HG03060 (cell line): ENCODE results near the gene CLTRN.
"Not testable (repeated sequence)": the region's sequence is repeated elsewhere in the genome, so short reads cannot be mapped to it uniquely, and the experiment has no call there.

ENCODE experiments used
- ATAC-seq: cut with Tn5 transposase; IDR thresholded peaks from one replicate; pipeline ENCODE4 v1.9.1; 2021; ENCODE audit warnings: low read depth, moderate number of reproducible peaks; ENCODE audit not compliant: unreplicated experiment

Gene CLTRN

DNA sequence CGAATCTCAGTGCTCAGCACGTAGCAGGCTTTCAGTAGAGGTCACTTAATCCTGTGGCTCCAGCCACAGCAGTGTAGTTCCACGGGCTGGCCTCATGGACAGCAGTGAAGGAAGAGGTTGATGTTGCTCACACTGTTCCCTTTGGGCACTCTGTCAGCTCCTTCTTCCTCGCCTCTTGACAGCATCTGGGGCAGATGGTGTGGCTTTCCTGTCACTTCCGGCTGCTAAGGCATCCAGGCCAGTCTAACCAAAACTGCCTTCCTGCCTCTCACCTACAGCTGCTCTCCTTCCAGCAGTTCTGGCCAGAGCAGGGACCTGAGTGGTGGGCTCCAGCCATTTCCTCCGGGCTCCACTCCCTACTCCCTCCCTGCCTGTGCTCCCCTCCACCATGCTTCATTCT is 9.8 kb downstream of the CLTRN start:
- ATAC-seq = not testable (repeated sequence)

DNA sequence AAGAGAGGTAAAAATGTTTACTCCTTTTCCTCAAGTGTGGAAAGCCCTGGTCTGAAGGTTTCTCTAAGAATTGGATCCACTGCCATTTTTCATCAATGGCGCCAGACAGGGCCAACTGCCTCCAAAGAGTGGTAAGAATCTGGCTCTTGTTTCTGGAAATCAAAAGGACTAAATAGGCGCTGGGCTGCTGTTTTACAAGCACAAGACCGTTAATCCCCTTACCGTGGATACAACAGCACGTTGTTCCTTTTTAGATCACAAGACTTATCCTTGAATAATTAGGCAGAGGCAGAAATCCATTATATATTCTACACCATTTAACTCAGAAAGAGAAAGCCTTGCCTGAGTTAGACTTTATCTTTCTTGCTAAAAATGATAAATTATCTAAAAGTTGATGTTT is 10.6 kb downstream of the CLTRN start:
- ATAC-seq = no peak

DNA sequence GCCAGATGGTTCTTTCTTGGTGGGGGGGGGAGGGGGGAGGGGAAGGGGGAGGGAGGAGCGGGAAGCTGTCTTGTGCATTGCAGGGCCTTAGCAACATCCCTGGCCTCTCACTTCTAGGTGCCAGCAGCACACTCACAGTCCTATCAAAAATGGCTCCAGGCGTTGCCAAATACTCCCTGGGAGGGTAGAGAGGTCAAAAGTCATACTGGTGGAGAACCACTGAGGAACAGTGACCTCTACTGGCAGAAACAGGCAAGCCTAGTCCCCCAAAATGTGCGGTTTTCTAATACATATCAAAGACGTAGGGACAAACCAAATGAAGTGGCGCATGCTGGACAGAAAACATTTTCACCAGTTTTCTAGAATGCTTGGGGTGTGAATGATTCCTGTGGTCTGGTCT is 17.1 kb downstream of the CLTRN start:
- not testable (repeated sequence) for ATAC-seq

DNA sequence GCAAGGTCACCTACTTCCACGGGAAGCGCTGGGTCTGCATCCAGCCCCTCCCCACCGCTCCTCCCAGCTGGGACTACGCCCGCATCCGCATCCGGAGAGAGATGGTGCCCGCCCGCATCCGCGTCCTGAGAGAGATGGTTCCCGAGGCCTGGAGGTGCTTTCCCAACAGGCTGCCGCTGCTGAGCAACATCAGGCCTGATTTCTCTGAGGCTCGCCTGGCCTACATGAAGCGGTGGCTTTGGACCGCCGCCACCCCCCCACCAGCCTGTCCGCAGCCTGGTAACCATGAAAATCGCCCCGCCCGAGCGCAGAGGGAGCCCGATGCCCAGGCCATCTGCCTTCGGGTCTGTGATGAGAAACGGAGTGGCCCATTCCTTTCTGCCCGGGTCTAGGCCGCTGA is 18.1 kb downstream of the CLTRN start:
- ATAC-seq = no peak

DNA sequence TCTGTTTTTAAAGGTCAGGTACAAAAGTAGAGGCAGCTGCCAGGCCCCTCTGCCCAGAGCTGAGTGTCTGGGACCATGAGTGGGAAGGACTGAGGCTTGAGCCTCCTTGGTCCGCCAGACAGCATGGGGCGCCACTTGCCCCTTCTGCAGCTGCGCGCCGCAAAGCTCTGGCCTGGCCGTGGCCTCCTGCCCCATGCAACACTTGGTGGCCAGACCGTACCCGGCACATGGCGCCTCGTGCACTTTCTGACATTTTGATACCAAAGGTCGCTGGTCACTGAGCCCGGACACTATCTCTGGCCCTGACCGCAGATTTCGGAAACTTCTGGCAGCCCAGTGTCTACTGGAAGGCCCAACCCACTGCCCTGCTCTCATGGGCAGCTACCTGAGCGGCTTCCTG is 18.6 kb downstream of the CLTRN start:
- no peak for ATAC-seq

DNA sequence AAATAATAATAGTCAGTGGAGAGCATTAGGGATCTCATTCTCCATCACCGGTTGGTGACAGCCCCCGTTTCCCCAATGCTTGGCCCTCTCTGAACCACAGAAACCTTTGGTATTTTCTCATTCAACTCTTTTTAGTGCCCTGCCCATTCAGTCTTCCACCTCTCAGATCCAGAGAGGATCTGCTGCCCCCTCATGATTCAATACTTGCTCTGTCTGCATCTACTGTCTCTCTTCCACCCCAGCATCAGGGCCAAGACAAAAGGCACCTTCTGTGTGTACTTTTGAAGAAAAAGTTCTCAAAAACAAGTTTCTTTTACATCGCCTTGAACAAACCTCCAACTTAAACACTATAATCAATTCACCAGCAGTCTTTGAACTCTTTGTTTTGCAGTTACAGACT is 19.3 kb downstream of the CLTRN start:
- ATAC-seq = no peak

DNA sequence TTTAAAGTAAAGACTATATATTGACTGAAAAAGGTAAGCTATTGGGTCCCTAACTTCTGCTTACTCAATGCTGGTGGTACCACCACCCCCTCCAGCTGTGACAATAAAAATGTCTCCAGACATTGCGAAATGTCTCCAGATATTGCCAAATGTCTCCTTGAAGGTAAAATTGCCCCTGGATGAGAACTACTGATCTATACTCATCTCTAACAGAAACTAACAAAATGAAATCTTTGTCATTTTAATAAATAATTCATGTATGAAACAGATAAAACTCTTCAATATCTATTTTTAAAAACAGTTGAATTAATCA is 20.1 kb downstream of the CLTRN start:
- ATAC-seq = no peak

DNA sequence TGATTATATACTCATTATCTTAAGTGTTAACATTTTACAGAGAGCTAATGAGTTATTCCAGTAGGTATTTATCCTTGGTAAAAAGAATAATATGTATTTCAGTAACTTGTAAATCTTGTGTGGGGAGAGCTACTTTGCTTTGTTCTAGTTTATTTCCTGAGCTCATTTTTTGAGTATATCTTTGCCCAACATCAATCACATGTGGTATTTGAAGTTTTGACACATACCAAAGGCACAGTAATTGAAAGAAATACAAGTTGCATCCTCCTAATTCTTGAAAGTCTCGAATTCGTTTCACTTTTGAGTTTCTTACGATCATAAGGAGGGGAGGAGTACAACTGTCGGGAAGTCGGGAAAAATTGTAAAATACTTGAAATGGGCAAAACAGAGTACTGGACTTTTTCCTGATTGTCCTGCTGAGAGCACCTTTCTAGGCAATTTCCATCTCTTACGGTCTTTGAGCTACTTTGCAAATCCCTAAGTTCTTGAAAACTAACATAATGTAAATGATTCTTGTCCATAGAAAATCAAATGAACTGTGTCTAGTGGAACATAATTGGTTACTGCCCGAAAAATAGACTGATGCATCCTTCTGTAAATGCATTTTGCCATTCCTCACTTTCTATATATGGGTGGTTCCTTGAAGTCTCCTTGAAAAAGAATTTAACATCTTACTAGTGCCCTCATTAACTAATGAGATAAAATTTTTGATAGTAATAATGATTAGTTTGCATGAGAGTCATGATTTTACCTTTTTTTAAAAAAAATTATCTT is 20.6 kb downstream of the CLTRN start:
- no peak for ATAC-seq

DNA sequence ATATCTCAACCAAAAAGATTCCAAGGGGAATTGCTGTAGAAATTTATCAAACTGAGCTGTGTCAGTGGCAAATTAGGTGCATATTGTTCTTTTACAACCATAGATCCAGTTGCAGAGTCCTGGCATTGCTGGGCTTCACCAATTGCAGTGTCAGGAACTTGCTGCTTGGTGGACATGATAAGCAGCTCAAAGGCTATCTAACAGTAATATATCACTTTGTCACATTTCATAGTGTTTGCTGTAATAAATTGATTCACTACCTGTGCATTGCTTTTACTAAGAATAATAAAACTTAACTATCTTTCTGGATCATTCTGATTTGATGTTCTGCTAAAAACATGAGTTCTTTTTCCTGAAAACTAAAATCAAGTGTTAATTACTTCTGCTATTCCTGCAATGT is 33.0 kb downstream of the CLTRN start:
- no peak for ATAC-seq

DNA sequence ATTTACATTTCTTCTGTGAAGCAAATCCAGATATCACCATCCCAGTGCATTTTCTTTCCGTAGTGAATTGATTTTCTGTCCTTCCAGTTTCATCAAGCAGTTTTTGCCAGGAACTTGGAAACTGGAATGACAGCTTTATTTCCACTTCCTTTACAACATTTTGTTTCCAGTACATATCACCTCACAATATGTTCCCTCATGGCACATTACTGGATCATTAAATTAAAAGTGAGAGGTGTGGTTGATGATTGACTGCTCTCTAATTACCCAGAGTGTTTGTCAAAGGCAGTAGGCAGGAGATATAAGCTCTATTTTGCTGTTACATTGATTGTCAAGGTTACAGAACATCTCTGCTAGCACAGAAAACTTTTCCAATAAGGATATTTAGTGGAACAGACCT is 41.6 kb downstream of the CLTRN start:
- ATAC-seq = no peak

DNA sequence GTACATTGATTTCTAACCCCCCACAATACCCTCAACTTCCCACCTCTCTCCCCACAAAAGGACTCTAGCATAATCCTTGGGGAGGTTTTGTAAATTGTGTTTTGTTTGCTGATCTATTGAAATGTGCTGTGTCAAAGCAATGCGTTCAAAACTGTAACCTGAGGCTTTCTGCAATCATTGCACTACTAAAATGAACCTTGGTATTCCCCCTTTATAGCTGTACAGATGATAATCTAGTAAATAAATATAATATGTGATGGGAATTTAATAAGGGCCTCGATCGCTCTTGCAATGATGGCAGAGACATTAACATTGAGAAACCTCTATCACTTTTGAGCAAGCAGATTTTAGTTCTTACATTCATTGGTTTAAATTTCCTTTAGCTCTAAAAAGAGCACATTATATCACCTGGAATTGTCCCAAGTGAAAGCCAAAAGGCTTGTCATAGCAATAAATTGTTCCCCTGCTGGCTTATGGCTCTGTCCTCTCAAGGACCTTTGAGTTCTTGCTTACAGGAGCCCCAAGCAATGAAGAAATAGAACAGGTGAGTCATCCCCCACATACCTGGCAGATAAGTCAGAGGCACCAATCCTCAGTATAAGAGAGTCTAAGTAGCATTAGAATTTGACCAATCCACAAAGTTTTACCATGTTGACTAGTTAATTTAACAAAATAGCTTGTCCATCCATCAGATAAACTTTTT is 45.4 kb downstream of the CLTRN start:
- ATAC-seq = no peak

DNA sequence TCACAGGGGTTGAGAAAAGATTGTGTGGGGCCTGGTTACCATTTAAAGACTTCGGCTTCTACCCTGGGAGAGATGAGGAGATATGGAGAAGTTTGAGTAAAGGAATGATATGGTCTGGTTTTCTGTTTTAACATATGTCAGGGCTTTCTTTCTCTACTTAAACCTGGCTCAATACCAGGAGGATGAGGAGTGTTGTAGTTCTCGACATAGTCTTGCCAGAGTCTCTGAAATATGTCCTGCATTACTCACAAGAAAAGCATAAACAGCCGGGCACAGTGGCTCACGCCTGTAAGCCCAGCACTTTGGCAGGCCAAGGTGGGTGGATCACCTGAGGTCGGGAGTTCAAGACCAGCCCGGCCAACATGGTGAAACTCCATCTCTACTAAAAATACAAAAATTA is 47.5 kb downstream of the CLTRN start:
- ATAC-seq = no peak

DNA sequence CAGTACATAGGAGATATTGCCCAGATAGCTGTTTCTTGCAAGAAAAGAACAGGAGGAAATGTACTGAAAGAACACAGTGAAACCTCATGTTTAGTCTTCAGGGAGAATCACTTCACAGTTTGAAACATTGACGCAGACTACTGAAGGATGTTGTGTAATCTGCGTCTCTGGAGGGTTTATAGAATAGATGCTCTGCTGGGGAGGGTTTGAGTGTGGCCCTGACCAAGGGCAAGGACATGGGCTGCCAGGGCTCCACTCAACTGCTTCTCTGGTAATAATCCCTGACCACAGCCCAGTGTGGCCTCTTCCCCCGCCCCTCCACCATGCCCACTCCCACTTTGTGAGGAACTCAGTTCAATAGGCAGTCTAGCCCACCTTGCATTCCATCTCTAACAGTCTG is 48.1 kb downstream of the CLTRN start:
- ATAC-seq = no peak

DNA sequence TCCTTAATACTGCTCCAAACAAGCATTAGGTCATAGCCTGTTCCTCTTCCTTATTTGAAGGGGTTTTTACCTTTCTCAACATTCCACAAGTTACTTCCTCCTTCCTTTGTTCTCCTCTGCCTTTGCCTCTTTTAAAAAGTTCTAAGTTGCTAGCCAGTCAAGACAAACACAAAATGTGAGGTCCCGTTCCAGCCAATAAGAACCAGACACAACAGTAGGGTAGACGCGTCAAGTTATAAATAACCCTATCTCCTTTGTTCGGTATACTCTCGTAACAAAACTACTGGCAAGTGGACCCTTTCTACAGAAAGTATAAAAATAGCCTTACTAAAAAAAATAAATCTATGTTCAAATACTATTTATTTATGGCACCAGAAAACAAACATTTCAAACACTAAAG is 57.5 kb downstream of the CLTRN start:
- ATAC-seq = no peak

DNA sequence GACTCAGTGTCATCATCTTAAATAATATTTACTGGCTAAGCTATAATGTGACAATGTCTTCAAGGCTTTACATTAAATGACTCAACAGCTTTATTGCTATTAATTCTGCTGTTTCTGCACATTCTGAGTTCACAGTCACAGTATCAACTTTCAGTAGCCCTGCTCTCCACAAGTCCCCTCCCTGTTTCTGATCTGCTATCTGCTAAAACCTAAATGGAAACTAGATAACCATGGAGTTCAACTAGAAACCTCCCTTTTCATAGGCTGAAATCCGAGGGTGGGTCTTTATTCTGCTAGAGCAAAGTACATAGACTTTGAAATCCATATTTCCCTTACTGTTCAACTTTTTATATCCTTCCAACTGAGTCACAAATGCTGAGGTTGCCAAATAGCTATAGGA is 58.5 kb downstream of the CLTRN start:
- ATAC-seq = no peak

DNA sequence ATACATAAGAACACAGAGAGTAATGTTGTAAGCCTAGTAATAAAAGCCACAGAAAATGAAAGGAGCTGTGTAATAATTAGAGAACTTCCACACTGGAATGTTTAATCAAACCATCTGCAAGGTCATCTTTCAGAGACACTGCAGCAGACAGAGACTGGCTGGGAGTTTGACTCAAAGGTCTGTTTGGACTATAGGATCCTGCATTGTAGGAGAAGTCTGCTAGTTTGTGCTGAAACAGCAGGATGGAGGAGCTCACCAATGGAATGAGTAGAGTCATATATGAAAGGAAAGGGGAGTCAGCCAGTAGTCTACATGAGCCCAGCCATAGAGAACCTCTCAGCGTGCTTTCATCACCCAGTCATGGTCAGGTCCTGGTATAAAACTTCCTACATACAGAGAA is 59.4 kb downstream of the CLTRN start:
- no peak for ATAC-seq

DNA sequence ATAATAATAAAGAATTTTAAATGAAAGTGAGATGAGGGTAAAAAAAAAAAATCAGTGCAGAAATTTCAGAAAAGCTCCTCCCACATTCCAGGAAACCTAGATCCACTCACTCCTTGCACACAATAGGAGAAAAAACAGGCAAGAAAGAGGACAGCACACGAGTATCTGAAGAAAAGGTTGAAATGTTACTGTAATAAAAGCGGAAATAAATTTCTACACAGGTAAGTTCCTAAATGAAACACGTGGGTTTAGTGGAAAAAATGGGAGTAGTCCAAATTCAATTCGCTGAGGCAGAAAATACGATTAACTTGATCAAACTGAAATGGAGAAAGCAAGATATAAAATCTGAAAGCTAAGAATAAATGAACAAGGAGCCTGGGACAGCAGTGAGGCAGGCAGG is 61.8 kb downstream of the CLTRN start:
- ATAC-seq = no peak

DNA sequence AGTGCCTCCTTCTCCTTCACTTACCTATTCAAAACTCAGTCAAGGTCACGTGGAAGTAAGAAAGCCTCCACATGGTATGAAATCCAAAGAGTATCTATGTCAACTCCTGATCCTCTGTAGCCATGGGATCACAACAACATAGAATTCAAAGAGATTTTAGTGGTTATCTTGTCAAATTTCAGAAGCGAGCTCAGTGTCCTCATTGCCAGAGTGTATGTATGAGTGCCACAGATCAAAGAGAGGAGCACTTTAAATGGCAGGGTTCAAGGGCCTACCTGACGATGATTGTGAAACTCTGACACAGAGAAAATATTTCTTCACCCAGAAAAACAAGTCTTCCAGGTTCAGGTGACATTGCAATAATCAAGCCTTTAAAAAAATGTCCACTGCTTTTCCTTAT is 62.7 kb downstream of the CLTRN start:
- no peak for ATAC-seq

DNA sequence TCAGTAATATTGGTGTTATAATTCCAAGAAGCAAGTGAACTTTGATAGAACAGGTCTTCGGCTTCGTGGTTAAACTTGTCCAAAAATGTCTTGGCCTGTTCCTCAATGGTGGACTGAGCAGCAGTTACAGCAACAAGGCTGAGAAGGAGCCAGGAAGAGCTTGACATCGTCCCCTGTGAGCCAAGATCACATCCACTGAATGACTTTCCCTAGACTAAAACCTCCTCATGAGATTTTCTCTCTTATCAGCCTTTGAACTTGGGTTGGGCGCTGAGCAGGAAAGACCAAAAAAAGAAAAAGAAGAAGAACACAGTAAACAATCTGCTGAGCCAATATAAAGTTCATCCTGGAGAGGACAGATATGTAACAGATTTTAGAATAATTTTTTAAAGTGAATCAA is 63.9 kb downstream of the CLTRN start, which contains the start of gene ACE2:
Gene ACE2, minus strand, starts transcription at position 216 of the 400 bp plus-strand sequence. Its CDS starts 49 bp downstream, at position 167.
- no peak for ATAC-seq

DNA sequence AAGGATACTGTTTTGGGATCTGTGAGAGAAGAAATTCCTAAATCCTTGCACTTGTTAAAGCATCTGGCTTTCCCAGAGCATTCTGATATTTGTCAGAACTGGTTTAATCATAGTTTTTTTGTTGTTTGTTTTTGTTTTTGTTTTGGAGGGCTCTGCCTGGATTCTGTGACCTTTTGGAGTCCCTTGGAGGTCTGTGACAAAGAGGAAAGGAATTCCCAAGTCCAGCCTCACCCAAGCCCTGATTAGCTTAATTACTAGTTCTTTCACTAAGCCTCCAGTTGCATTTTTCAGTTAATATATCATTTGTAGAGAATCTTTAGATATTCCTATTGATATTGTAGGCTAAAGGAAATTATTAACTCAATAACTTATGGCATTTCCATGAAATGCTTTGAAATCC is 64.6 kb downstream of the CLTRN start:
- ATAC-seq = no peak

DNA sequence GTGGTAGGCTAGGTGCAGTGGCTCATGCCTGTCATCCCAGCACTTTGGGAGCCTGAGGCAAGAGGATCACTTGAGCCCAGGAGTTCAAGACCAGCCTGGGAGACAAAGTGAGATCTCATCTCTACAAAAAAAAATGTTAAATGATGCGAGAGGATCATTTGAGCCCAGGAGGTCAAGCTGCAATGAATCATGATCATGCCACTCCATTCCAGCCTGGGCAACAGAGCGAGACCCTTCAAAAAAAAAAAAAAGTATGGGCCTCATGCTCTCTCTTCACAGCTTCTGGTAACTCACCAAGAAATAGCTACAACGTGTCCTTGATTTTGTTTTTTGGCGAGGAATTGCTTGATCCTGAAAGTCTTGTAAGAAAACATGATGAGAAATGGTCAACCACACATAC is 65.1 kb downstream of the CLTRN start:
- ATAC-seq = no peak

DNA sequence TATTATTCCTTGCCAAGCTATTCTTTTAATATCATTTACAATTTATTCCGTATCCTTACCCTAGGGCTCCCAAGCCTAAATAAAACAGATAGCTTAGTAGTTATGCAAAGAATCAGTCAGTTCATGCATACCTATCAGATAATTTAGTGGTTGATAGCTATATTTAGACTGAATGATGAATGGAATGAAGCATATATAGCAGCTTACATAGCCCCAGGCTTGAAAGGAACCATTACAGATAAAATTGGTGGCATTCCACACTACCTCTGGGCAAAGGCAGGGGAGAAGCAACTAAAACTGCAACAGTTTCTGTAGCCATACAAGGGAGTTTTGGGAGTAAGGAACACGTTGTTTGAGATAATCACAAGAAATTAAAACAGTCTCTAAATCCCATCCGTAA is 66.6 kb downstream of the CLTRN start:
- ATAC-seq = no peak
